DMS114 treated with DMSO at 0.1 percent for 48 hours (cell line): ENCODE measurements around the gene GULP1.
"Not testable (repeated sequence)": the region's sequence is repeated elsewhere in the genome, so short reads cannot be mapped to it uniquely, and the experiment has no call there.

Experiments used
- DNase-seq: peaks from one replicate; lab custom pipeline; 2025; ENCODE audit not compliant: unreplicated experiment; lab: John Stamatoyannopoulos, UW

GULP1 gene

GRCh38 chr2:188459061-188459460 is 167.4 kb downstream of the GULP1 start:
- no peak for DNase-seq

GRCh38 chr2:188466078-188466477 is 174.4 kb downstream of the GULP1 start:
- not testable (repeated sequence) for DNase-seq

- DNase-seq = no peak
Measured at GRCh38 chr2:188466761-188467160, 175.1 kb downstream of the GULP1 start.

- DNase-seq = no peak
Measured at GRCh38 chr2:188471166-188471565, 179.5 kb downstream of the GULP1 start.

- no peak for DNase-seq
Measured at GRCh38 chr2:188473306-188473705, 181.6 kb downstream of the GULP1 start.

GRCh38 chr2:188474316-188474715 is 182.6 kb downstream of the GULP1 start:
- no peak for DNase-seq

- DNase-seq = no peak
Measured at GRCh38 chr2:188475945-188476344, 184.3 kb downstream of the GULP1 start.

- no peak for DNase-seq
Measured at GRCh38 chr2:188477564-188478103, 186.0 kb downstream of the GULP1 start.

- no peak for DNase-seq
Measured at GRCh38 chr2:188478724-188479123, 187.1 kb downstream of the GULP1 start.

- DNase-seq = no peak
Measured at GRCh38 chr2:188481474-188481873, 189.8 kb downstream of the GULP1 start.

- DNase-seq = no peak
Measured at GRCh38 chr2:188485496-188485895, 193.8 kb downstream of the GULP1 start.

GRCh38 chr2:188492751-188493150 is 201.1 kb downstream of the GULP1 start:
- DNase-seq = no peak

GRCh38 chr2:188494906-188495305 is 203.2 kb downstream of the GULP1 start:
- no peak for DNase-seq

- no peak for DNase-seq
Measured at GRCh38 chr2:188495969-188496431, 204.3 kb downstream of the GULP1 start.

GRCh38 chr2:188497726-188498125 is 206.1 kb downstream of the GULP1 start:
- DNase-seq = no peak

- no peak for DNase-seq
Measured at GRCh38 chr2:188503975-188504374, 212.3 kb downstream of the GULP1 start.

- DNase-seq = no peak
Measured at GRCh38 chr2:188506843-188507242, 215.2 kb downstream of the GULP1 start.

- no peak for DNase-seq
Measured at GRCh38 chr2:188511346-188511745, 219.7 kb downstream of the GULP1 start.

- DNase-seq = peak; percentile 46
Measured at GRCh38 chr2:188512456-188512855, 220.8 kb downstream of the GULP1 start.

- DNase-seq = no peak
Measured at GRCh38 chr2:188515918-188516317, 224.2 kb downstream of the GULP1 start.

- no peak for DNase-seq
Measured at GRCh38 chr2:188517549-188518215, 226.0 kb downstream of the GULP1 start.

GRCh38 chr2:188518381-188518780 is 226.7 kb downstream of the GULP1 start:
- DNase-seq = no peak

GRCh38 chr2:188519136-188519535 is 227.5 kb downstream of the GULP1 start:
- DNase-seq = no peak
